CD4-positive, alpha-beta T cell treated with Interleukin-4 for 1 hour (primary cell): ENCODE results near the gene FOXR1.
A peak's percentile ranks its signal among the peaks of the same experiment; 100 is the strongest.

Experiments used
- DNase-seq, 2 donors: peaks; one replicate each; pipeline ENCODE4 v3.0.0-alpha.2; 2020 to 2022

Gene FOXR1

DNA sequence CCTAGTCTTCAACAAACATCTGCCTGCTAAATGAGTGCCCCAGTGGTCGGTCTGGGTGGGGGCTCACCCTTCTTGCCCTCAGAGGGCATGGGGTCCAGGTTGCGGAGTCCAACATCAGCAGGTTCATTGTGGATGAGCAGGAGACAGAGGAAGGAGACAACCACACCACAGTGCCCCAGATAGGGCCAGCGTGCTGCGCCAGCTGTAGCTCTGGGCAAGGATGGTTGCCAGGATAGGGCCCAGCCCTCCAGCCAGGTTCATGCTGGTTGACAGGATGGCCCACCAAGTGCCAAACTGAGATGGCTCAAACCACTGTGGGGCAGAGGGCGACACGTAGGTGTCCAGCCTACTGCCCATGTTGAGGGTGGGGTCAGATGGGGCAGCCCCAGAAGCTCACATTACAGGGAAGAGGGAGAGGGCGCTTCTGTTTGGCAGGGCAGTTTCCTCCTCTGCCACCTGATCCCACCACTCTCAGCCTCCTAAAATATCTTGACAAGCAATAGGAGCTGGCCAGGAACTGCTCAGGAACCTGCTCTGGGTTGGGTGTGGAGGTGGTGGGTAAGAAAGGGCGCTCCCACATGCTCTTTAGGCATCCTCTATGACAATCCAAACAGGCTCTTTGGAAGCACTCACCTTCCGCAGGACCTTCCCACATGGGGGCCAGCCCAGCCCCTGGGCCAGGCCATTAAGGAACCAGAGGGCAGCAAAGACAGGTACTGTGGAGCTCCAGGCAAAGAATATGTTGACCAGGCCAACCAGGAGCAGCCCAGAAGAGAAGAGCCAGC is 56.2 kb downstream of the FOXR1 start:
- no peak for DNase-seq

DNA sequence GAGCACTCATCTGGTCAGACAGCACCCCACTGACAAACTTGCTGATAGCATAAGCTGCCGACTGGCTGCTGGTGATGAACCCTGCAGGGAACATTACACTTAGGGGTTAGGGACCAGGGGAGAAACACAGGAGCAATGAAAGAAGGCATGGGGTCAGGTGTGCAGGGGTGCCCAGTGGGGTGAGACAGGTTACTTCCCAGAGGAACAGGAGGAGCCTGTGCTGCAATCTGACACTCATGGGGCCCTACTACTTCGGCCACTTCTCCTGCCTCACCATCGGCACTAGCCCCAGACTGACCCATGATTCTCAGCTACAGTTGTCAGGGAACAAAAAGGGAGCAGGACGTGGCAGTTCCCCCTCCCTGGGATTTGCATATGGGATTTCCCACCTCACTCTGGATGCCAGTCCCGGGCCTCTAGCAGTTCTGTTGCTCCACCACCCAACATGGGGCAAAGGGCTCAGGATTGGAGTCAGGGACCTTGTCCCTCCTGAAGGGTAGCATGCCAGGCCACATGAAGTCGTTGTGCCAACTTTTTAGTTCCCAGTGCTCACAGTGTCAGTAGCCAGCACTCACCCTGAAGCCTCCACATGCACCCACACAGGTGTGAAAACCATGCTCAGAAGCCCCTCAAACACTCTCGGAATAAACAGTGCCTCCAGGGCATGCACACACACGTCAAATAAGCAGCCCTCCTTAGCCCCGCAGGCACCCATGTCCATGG is 56.9 kb downstream of the FOXR1 start:
- DNase-seq, result no peak

DNA sequence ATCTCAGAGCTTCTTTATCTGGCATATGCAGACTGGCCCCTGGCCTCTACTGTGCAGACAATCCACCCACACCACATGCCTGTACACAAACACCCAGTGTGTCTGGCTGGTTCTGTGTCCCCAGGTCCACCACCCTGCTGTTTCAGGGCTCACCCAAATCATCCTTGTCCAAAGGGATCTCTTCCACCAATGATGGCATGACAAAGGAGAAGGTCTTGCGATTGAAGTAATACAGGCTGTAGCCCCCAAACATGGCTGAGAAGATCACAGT is 57.4 kb downstream of the FOXR1 start:
- DNase-seq, result no peak

DNA sequence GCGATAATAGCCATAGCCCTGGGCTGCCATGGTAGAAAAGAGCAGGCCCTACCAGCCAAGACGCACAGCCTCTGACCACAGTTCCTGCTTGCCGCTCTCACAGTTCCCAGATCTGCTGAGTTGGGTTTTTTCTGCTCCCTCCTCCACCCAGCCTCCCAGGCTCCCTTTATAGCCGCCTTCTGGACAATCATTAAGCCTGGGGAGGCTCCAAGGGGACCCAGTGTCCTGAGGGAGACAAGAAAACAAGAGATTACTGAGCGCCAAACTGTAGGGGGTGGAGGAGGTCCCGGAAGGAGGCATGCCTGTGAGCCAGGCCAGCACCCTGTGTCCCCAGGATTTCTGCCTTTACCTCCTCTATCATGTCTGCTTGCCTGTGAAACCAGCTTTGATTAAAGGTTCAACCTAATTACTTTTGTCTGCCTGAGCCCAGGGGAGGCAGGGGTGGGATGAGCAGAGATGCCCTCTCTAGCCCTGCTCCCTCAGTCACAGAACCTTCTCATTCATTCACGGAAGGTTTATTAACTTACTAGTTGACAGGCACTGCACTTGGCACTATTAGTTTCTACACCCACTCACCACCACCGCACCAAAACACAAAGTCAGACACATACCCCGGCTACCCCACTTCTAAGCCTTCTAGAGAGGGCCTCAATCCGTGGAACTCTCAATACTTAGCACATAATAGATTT is 57.9 kb downstream of the FOXR1 start:
- DNase-seq, result no peak

DNA sequence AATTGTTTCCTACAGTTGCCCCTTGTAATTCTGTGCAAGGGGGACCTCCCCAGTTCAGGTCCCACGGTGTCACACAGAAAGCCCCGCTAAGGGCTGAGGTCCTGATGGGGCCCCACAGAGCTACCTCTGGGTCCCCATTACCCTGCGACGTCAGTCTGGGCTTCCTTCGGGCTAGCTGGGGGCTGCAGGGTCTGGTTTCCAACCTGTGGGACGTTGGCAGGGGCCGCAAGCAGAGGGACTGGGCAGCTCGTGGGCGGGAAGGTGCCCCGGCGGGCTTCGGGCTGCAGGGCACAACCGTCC is 58.4 kb downstream of the FOXR1 start:
- no peak for DNase-seq

DNA sequence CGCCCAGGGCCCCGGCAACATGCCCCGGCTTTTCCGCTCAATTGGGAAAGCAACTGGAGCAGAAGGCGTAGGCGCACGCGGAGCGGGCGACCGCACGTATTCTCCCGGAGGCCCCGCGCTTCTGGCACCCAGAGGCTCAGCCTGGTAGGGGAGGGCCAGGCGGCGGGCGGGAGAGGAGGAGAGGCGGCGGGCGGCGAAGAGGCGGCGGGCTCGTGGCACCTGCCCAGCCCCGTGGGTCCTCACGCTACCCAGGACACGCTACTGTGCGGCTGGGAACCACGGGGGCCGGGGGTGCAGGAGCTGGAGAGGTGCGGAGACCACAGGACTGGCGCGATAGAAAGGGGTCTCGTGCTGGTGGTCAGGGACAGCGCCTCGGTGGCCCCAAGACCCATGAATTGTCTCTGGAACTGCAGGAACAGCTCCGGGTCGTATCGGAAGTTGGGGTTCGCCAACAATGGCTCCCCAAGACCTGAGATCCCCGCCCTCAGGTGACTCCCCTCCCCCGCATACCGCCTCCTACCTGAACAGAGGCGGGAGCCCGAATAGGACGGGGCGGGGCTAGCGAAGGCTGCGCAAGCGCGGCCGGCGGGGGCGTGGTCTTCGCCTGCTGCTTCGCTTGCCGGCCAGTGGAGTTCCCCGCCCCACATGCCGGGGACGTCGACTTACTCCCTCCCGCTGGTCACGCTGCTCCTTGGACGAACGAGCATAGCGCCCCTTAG is 58.9 kb downstream of the FOXR1 start, which contains the start of gene SLC37A4:
TSS of gene SLC37A4 (minus strand) at position 549 of the 719 bp plus-strand sequence.
- DNase-seq, result peak; percentile 99 to 100
